GM23248 (cell line): ENCODE results near the gene FBXO42. TPM values are rescaled to one million over a fixed set of nuclear protein-coding genes. Genes with fewer than 3 reads are reported as not detected.

Experiments used
- DNase-seq: peaks from one replicate; pipeline ENCODE4 v3.0.0-alpha.2; 2015
- H2AFZ ChIP-seq: fragments of 200-600 bp; sonication (generic); 2 replicates; pipeline ENCODE4 v1.6.1; 2016; ENCODE audit warnings: antibody characterized with exemption
- H3F3A ChIP-seq: fragments of 200-600 bp; sonication (generic); 2 replicates; pipeline ENCODE4 v1.6.1; 2016; ENCODE audit warnings: mild to moderate bottlenecking, antibody characterized with exemption, mixed run types; ENCODE audit not compliant: insufficient read depth
- H3K27ac ChIP-seq: fragments of 200-600 bp; sonication (generic); 2 replicates; pipeline ENCODE4 v1.5.1; 2016; ENCODE audit warnings: mild to moderate bottlenecking
- H3K27me3 ChIP-seq: fragments of 200-600 bp; sonication (generic); replicated peaks from 2 replicates; pipeline ENCODE4 v1.6.1; 2016; ENCODE audit warnings: mild to moderate bottlenecking; ENCODE audit not compliant: insufficient read depth
- H3K36me3 ChIP-seq: fragments of 200-600 bp; sonication (generic); 2 replicates; pipeline ENCODE4 v1.6.1; 2016; ENCODE audit warnings: low read depth, mild to moderate bottlenecking
- H3K4me1 ChIP-seq: fragments of 200-600 bp; sonication (generic); 2 replicates; pipeline ENCODE4 v1.6.1; 2016; ENCODE audit warnings: mild to moderate bottlenecking; ENCODE audit not compliant: insufficient read depth
- H3K4me2 ChIP-seq: fragments of 200-600 bp; sonication (generic); one replicate; pipeline ENCODE4 v1.6.1; 2016; ENCODE audit warnings: mild to moderate bottlenecking; ENCODE audit not compliant: unreplicated experiment
- H3K4me3 ChIP-seq: fragments of 200-600 bp; sonication (generic); 2 replicates; pipeline ENCODE4 v1.5.1; 2016; ENCODE audit warnings: mild to moderate bottlenecking
- H3K79me2 ChIP-seq: fragments of 200-600 bp; sonication (generic); 2 replicates; pipeline ENCODE4 v1.6.1; 2016; ENCODE audit warnings: mild to moderate bottlenecking; ENCODE audit not compliant: insufficient read depth
- H3K9ac ChIP-seq: fragments of 200-600 bp; sonication (generic); 2 replicates; pipeline ENCODE4 v1.6.1; 2016; ENCODE audit warnings: mild to moderate bottlenecking
- H3K9me2 ChIP-seq: fragments of 200-600 bp; sonication (generic); 2 replicates; pipeline ENCODE4 v1.6.1; 2016; ENCODE audit warnings: mixed run types, mild to moderate bottlenecking, moderate library complexity; ENCODE audit not compliant: insufficient read depth
- H3K9me3 ChIP-seq: fragments of 200-600 bp; sonication (generic); one replicate; pipeline ENCODE4 v1.6.1; 2017; ENCODE audit warnings: low read depth
- H4K20me1 ChIP-seq: fragments of 200-600 bp; sonication (generic); 2 replicates; pipeline ENCODE4 v1.6.0; 2016; ENCODE audit not compliant: insufficient read depth
- EZH2 ChIP-seq: fragments of 200-600 bp; sonication (generic); IDR thresholded peaks from 2 replicates; pipeline ENCODE4 v1.6.1; 2018; ENCODE audit warnings: antibody characterized with exemption, mild to moderate bottlenecking; ENCODE audit not compliant: insufficient read depth, poor library complexity, severe bottlenecking
- EZH2phosphoT487 ChIP-seq: fragments of 200-600 bp; sonication (generic); IDR thresholded peaks from 2 replicates; pipeline ENCODE4 v1.6.1; 2018; ENCODE audit warnings: antibody characterized with exemption, moderate library complexity, mild to moderate bottlenecking, low read depth; ENCODE audit not compliant: insufficient read depth
- WGBS, 2 experiments: methylation state at CpG; one replicate each; pipeline ENCODE4 v1.1.6; 2015 to 2017; ENCODE audit warnings: low lambda C conversion rate in 2 of 2, low coverage in 1 of 2; ENCODE audit errors: missing lambda C conversion rate in 2 of 2; 5-methylcytosine and 5-hydroxymethylcytosine counted together
- in situ Hi-C: fragments of 300-500 bp; cut with MboI; formaldehyde crosslinking; loops from 2 replicates; pipeline ENCODE4 v1.15.0; 2020
- polyA plus RNA-seq: library from polyadenylated mRNA; unstranded; fragments of >200 nt; fragmentation: Nextera tagmentation; extraction: Ambion mirVana; gene quantifications from 2 replicates; pipeline ENCODE4 v1.2.1, GENCODE V29; 2016
- total RNA-seq: library from RNA; depleted of rRNA; stranded (reverse); fragments of >200 nt; shearing (Covaris generic); gene quantifications from 2 replicates; pipeline ENCODE4 v1.2.3, GENCODE V29; 2014

The FBXO42 gene
- total and polyA plus RNA-seq, 2 experiments from 2014 or later, result 17.1 to 20.2 TPM

- H3K79me2 ChIP-seq, result peaks cover 100% of the 10 kb centered on the region
- H3K27ac ChIP-seq, result peak overlapping the region; percentile 30
Observed at GRCh38 chr1:16324456-16324890, 27.8 kb downstream of the FBXO42 start.

GRCh38 chr1:16321176-16321867, 31.0 kb downstream of the FBXO42 start:
- Histone ChIP-seq H2AFZ (no peak overlapping the region), H3K4me1 (peaks cover 23% of the 10 kb centered on the region), H3K9me2 (no peaks in the 10 kb centered on the region), H4K20me1 (peaks cover 17% of the 10 kb centered on the region; the same call in 1 of the 2 replicates), H3K79me2 (peaks cover 100% of the 10 kb centered on the region), H3K27me3 (no peaks in the 10 kb centered on the region), H3K9ac (no peak overlapping the region), H3K9me3 (no peaks in the 10 kb centered on the region), H3F3A (peaks cover 20% of the 10 kb centered on the region), H3K27ac (no peak overlapping the region), H3K4me2 (no peak overlapping the region), H3K36me3 (no peaks in the 10 kb centered on the region), H3K4me3 (no peak overlapping the region)
- DNase-seq, result peak; percentile 29
- no peak for TF ChIP-seq EZH2phosphoT487
- no peak for TF ChIP-seq EZH2
- in situ Hi-C loops, result no loop called here
- 86 to 87% methylated on average over 4 of the region's 4 CpGs for WGBS, 2 experiments

More at GRCh38 chr1:16324456-16324890, 27.8 kb downstream of the FBXO42 start:
- no peaks in the 10 kb centered on the region for H3K27me3 ChIP-seq
- H3K9me2 ChIP-seq, result no peaks in the 10 kb centered on the region
- H3K4me3 ChIP-seq, result no peak overlapping the region
- peaks cover 20% of the 10 kb centered on the region for H3F3A ChIP-seq
- no peaks in the 10 kb centered on the region for H3K9me3 ChIP-seq
- peak overlapping the region; percentile 7 for H3K4me2 ChIP-seq
- in situ Hi-C loops, result no loop called here
- peaks cover 8% of the 10 kb centered on the region; the same call in 1 of the 2 replicates for H4K20me1 ChIP-seq
- no peak overlapping the region for H2AFZ ChIP-seq
- H3K9ac ChIP-seq, result no peak overlapping the region
- TF ChIP-seq EZH2phosphoT487 (no peak), EZH2 (no peak)
- peak; percentile 90 for DNase-seq
- WGBS, 2 experiments, result 67 to 70% methylated on average over 6 of the region's 6 CpGs
- H3K36me3 ChIP-seq, result no peaks in the 10 kb centered on the region
- H3K4me1 ChIP-seq, result peaks cover 23% of the 10 kb centered on the region

- peaks cover 11% of the 10 kb centered on the region; the same call in 1 of the 2 replicates for H3K4me1 ChIP-seq
- no peaks in the 10 kb centered on the region for H3K9me3 ChIP-seq
- no peaks in the 10 kb centered on the region for H3K9me2 ChIP-seq
- peaks cover 6% of the 10 kb centered on the region; the same call in 1 of the 2 replicates for H3F3A ChIP-seq
- no peak overlapping the region for H3K27ac ChIP-seq
- H3K79me2 ChIP-seq, result peaks cover 99% of the 10 kb centered on the region
- 63 to 64% methylated on average over 3 of the region's 3 CpGs for WGBS, 2 experiments
- no peak for TF ChIP-seq EZH2
- TF ChIP-seq EZH2phosphoT487, result no peak
- H3K4me2 ChIP-seq, result no peak overlapping the region
- in situ Hi-C loops, result no loop called here
- no peaks in the 10 kb centered on the region for H3K27me3 ChIP-seq
- peaks cover 12% of the 10 kb centered on the region for H3K36me3 ChIP-seq
- peaks cover 14% of the 10 kb centered on the region; the same call in 1 of the 2 replicates for H4K20me1 ChIP-seq
- peak; percentile 29 for DNase-seq
- no peak overlapping the region for H2AFZ ChIP-seq
- no peak overlapping the region for H3K9ac ChIP-seq
- no peak overlapping the region for H3K4me3 ChIP-seq
Observed at GRCh38 chr1:16318555-16318954, 33.7 kb downstream of the FBXO42 start.

- Histone ChIP-seq H3K9me3 (no peaks in the 10 kb centered on the region), H3K4me2 (no peak overlapping the region), H3K4me1 (0 out of 2 replicates have a peak, but pooled peaks cover 1% of the 10 kb centered on the region), H3K79me2 (peaks cover 82% of the 10 kb centered on the region), H3K27ac (no peak overlapping the region), H2AFZ (no peak overlapping the region), H3F3A (no peaks in the 10 kb centered on the region), H3K9me2 (no peaks in the 10 kb centered on the region), H3K9ac (no peak overlapping the region), H4K20me1 (peaks cover 9% of the 10 kb centered on the region; the same call in 1 of the 2 replicates), H3K36me3 (peaks cover 28% of the 10 kb centered on the region), H3K4me3 (no peak overlapping the region), H3K27me3 (no peaks in the 10 kb centered on the region)
- TF ChIP-seq EZH2phosphoT487, result no peak
- TF ChIP-seq EZH2, result no peak
- in situ Hi-C loops, result no loop called here
- WGBS, 2 experiments, result 46 to 47% methylated on average over 4 of the region's 4 CpGs
- no peak for DNase-seq
Observed at GRCh38 chr1:16315437-16315836, 36.8 kb downstream of the FBXO42 start.
